Measurements from ENCODE around the gene MAP2K6.

Gene MAP2K6

DNA sequence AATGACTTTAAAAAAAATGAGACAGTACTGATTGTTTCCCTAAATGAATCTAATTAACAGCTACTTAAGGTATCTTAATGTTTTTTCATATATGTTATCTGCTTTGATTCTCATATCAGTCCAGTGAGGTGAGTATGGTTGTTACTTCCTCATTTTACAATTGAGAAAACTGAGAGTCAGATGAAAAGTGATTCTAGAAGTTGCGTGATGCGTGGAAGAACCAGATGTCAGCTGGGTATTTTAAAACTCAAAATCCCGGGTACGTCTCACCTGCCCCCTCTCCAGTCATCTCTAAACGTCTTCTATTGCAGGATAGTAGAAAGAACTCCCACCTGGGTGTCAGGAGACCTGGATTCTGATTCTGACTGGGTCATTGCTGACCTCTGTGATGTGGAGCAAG is 89.2 kb downstream of the MAP2K6 start:
- no peak overlapping the region for H3K9ac ChIP-seq
- no peak overlapping the region for H3K4me3 ChIP-seq (IDR thresholded peaks at IDR 0.05; ENCODE audit: insufficient read depth, low read depth, low read length)

DNA sequence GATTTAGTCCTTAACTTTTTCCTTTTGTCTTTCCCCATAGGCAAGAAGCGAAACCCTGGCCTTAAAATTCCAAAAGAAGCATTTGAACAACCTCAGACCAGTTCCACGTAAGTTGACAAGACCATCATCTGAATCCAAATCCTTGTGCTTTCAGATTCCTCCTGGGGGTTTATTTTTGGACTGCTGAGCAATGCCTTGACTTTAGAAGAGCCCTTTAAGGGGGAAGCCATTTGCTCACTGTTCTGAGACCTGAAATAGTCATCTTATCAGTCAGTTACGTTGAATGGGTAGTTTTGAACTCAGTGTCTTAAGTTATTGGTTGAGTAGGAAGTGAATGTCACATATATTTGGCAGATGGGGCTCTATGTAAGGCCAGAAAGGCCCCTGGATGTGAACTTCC is 91.2 kb downstream of the MAP2K6 start:
- no peaks in the 10 kb centered on the region for H3K36me3 ChIP-seq (ENCODE audit: insufficient read depth)
- no peak overlapping the region for H3K27ac ChIP-seq
- H3K4me1 ChIP-seq (ENCODE audit: low read depth, poor library complexity, severe bottlenecking): no peaks in the 10 kb centered on the region
- no peaks in the 10 kb centered on the region for H4K20me1 ChIP-seq (ENCODE audit: insufficient read depth)
- TF ChIP-seq, protein P1, sequence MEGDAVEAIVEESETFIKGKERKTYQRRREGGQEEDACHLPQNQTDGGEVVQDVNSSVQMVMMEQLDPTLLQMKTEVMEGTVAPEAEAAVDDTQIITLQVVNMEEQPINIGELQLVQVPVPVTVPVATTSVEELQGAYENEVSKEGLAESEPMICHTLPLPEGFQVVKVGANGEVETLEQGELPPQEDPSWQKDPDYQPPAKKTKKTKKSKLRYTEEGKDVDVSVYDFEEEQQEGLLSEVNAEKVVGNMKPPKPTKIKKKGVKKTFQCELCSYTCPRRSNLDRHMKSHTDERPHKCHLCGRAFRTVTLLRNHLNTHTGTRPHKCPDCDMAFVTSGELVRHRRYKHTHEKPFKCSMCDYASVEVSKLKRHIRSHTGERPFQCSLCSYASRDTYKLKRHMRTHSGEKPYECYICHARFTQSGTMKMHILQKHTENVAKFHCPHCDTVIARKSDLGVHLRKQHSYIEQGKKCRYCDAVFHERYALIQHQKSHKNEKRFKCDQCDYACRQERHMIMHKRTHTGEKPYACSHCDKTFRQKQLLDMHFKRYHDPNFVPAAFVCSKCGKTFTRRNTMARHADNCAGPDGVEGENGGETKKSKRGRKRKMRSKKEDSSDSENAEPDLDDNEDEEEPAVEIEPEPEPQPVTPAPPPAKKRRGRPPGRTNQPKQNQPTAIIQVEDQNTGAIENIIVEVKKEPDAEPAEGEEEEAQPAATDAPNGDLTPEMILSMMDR (conservative IDR thresholded peaks at IDR 0.05; ENCODE audit: low read depth, low read length): no peak
- H2AFZ ChIP-seq (ENCODE audit: low read depth): no peak overlapping the region
- no peak overlapping the region for H3K4me2 ChIP-seq
- H3K9ac ChIP-seq: no peak overlapping the region
- no peaks in the 10 kb centered on the region for H3K27me3 ChIP-seq (ENCODE audit: insufficient read depth, low read depth)
- no peak overlapping the region for H3K4me3 ChIP-seq (IDR thresholded peaks at IDR 0.05; ENCODE audit: insufficient read depth, low read depth, low read length)
- no peaks in the 10 kb centered on the region for H3K79me2 ChIP-seq (ENCODE audit: insufficient read depth, low read depth)

More for the DNA sequence above, 89.2 kb downstream of the MAP2K6 start:
- H4K20me1 ChIP-seq (ENCODE audit: insufficient read depth): no peaks in the 10 kb centered on the region
- H3K79me2 ChIP-seq (ENCODE audit: insufficient read depth, low read depth): no peaks in the 10 kb centered on the region
- no peak overlapping the region for H3K27ac ChIP-seq
- H3K4me2 ChIP-seq: no peak overlapping the region
- TF ChIP-seq, protein P1 (conservative IDR thresholded peaks at IDR 0.05; ENCODE audit: low read depth, low read length): no peak
- H3K27me3 ChIP-seq (ENCODE audit: insufficient read depth, low read depth): no peaks in the 10 kb centered on the region
- H2AFZ ChIP-seq (ENCODE audit: low read depth): no peak overlapping the region
- H3K36me3 ChIP-seq (ENCODE audit: insufficient read depth): no peaks in the 10 kb centered on the region
- H3K4me1 ChIP-seq (ENCODE audit: low read depth, poor library complexity, severe bottlenecking): no peaks in the 10 kb centered on the region

DNA sequence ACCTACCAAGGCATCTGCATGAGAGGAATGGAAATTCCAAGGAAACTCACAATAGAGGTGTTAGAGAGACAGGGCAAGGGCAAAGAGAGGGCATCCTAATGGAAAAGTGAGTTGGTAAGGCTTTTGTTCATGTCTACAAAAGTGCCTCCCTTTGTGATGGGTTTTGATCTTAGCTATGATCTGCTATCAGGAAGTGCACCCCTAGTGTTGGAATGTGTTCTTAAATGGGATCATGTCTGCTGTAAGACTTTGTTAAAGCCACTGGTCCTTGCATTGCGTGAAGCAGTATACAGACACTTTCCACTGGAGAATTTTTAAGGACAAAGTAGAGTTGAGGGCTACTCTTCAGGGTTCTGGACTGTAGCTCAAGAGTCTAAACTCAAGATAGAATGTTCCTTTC is 92.0 kb downstream of the MAP2K6 start:
- no peak overlapping the region for H3K9ac ChIP-seq
- H3K79me2 ChIP-seq (ENCODE audit: insufficient read depth, low read depth): no peaks in the 10 kb centered on the region
- no peak overlapping the region for H2AFZ ChIP-seq (ENCODE audit: low read depth)
- H3K4me3 ChIP-seq (IDR thresholded peaks at IDR 0.05; ENCODE audit: insufficient read depth, low read depth, low read length): no peak overlapping the region
- H3K4me1 ChIP-seq (ENCODE audit: low read depth, poor library complexity, severe bottlenecking): no peaks in the 10 kb centered on the region
- no peaks in the 10 kb centered on the region for H3K27me3 ChIP-seq (ENCODE audit: insufficient read depth, low read depth)
- no peaks in the 10 kb centered on the region for H4K20me1 ChIP-seq (ENCODE audit: insufficient read depth)
- TF ChIP-seq, protein P1 (conservative IDR thresholded peaks at IDR 0.05; ENCODE audit: low read depth, low read length): 0 out of 2 replicates have a peak, but pooled peaks have one; percentile 15
- H3K4me2 ChIP-seq: no peak overlapping the region
- H3K36me3 ChIP-seq (ENCODE audit: insufficient read depth): no peaks in the 10 kb centered on the region
- H3K27ac ChIP-seq: no peak overlapping the region

DNA sequence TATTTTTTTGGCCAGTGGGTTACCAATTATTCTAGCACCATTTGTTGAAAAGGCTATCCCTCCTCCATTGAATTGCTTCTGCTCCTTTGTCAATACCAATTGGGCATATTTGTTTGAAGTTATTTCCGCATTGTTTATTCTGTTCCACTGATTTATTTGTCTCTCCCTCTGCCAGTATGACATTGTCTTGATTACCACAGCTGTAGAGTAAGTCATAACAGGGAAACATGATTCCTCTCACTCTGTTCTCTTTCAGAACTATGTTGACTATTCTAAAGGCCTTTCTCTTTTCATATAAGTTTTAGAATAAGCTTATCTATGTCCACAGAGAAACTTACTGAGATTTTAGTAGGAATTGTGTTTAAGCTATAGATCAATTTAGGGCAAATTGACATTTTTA is 94.3 kb downstream of the MAP2K6 start:
- no peak overlapping the region for H3K4me2 ChIP-seq
- no peaks in the 10 kb centered on the region for H3K79me2 ChIP-seq (ENCODE audit: insufficient read depth, low read depth)
- TF ChIP-seq, protein P1 (conservative IDR thresholded peaks at IDR 0.05; ENCODE audit: low read depth, low read length): no peak
- H3K4me1 ChIP-seq (ENCODE audit: low read depth, poor library complexity, severe bottlenecking): no peaks in the 10 kb centered on the region
- H3K27me3 ChIP-seq (ENCODE audit: insufficient read depth, low read depth): no peaks in the 10 kb centered on the region
- H4K20me1 ChIP-seq (ENCODE audit: insufficient read depth): no peaks in the 10 kb centered on the region
- H3K27ac ChIP-seq: no peak overlapping the region
- no peak overlapping the region for H3K9ac ChIP-seq
- no peak overlapping the region for H2AFZ ChIP-seq (ENCODE audit: low read depth)
- no peaks in the 10 kb centered on the region for H3K36me3 ChIP-seq (ENCODE audit: insufficient read depth)
- no peak overlapping the region for H3K4me3 ChIP-seq (IDR thresholded peaks at IDR 0.05; ENCODE audit: insufficient read depth, low read depth, low read length)
